GM19099 (cell line): Measurements from ENCODE around the gene FAM114A2.

Source experiments
- POLR2A ChIP-seq: IDR thresholded peaks from 3 replicates; pipeline ENCODE4 v1.6.1; 2011; ENCODE audit warnings: low read depth; ENCODE audit not compliant: insufficient read length; ENCODE audit errors: extremely low read depth

Gene FAM114A2

GRCh38 chr5:154059039-154059430 is 20.3 kb upstream of the FAM114A2 start:
- no peak for TF ChIP-seq POLR2A

- no peak for TF ChIP-seq POLR2A
Observed at GRCh38 chr5:154058055-154059038, 19.6 kb upstream of the FAM114A2 start.

GRCh38 chr5:154055201-154055600 is 16.5 kb upstream of the FAM114A2 start:
- TF ChIP-seq POLR2A, result no peak

- TF ChIP-seq POLR2A, result no peak
Observed at GRCh38 chr5:154053468-154053867, 14.8 kb upstream of the FAM114A2 start.

- TF ChIP-seq POLR2A, result no peak
Observed at GRCh38 chr5:154049636-154050035, 10.9 kb upstream of the FAM114A2 start.

- no peak for TF ChIP-seq POLR2A
Observed at GRCh38 chr5:154047324-154047723, 8.6 kb upstream of the FAM114A2 start.

GRCh38 chr5:154046486-154046885 is 7.8 kb upstream of the FAM114A2 start:
- TF ChIP-seq POLR2A, result no peak

GRCh38 chr5:154044581-154044980 is 5.9 kb upstream of the FAM114A2 start:
- TF ChIP-seq POLR2A, result no peak

- no peak for TF ChIP-seq POLR2A
Observed at GRCh38 chr5:154044099-154044498, 5.4 kb upstream of the FAM114A2 start.

GRCh38 chr5:154042766-154043165 is 4.1 kb upstream of the FAM114A2 start:
- TF ChIP-seq POLR2A, result no peak

- TF ChIP-seq POLR2A, result no peak
Observed at GRCh38 chr5:154039458-154039829, 734 bp upstream of the FAM114A2 start.

- TF ChIP-seq POLR2A, result no peak
Observed at GRCh38 chr5:154038261-154038706, 426 bp downstream of the FAM114A2 start.

GRCh38 chr5:154034944-154035343 is 3.8 kb downstream of the FAM114A2 start:
- no peak for TF ChIP-seq POLR2A

GRCh38 chr5:154031937-154032489 is 6.7 kb downstream of the FAM114A2 start:
- TF ChIP-seq POLR2A, result no peak

- TF ChIP-seq POLR2A, result no peak
Observed at GRCh38 chr5:154025951-154026350, 12.8 kb downstream of the FAM114A2 start.

GRCh38 chr5:154015071-154015693 is 23.5 kb downstream of the FAM114A2 start:
- TF ChIP-seq POLR2A, result no peak

GRCh38 chr5:154010660-154011059 is 28.1 kb downstream of the FAM114A2 start:
- no peak for TF ChIP-seq POLR2A

- no peak for TF ChIP-seq POLR2A
Observed at GRCh38 chr5:154005648-154006047, 33.1 kb downstream of the FAM114A2 start.
